T follicular helper cell (primary cell): ENCODE measurements around the gene ATP8A2.

Source experiments
- DNase-seq: peaks from one replicate; pipeline ENCODE4 v3.0.0-alpha.2; 2020; ENCODE audit warnings: low read depth

ATP8A2 gene

GRCh38 chr13:25882466-25883357, 510.9 kb downstream of the ATP8A2 start:
- DNase-seq, result no peak

- DNase-seq, result no peak
These were observed 513.6 kb downstream of the ATP8A2 start for GRCh38 chr13:25885418-25885817.

GRCh38 chr13:25886438-25887214, 514.9 kb downstream of the ATP8A2 start:
- no peak for DNase-seq

DNA sequence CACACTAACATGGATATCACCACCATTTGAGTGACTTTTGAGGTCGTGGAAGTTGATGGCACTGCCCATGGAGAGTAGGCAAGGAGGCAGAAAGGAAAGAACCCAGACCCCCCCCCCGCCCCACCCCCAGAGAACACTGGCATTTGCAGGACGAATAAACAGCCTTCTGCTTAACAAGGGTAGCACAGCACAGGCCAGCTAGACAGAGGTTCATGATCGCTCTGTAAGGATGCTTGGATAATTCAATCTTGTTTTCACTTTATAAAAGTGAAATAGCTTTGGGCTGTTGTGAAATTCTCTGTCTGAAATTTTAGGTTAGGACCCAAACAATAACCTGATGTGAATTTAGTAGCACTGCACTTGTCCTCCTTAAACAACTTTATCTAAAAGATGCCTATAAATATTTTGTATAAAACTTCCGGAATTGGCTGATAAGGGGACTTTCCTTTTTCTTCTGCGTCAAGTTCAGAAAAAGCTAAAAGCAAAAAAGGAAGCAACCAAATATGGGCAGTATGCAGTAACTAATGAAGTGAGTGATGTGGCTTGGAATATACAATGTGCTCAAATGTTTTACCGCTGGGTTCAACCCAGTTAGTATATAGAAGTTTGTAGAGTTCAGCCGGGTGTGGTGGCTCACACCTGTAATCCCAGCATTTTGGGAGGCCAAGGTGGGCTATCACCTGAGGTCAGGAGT, 516.3 kb downstream of the ATP8A2 start:
- no peak for DNase-seq

DNA sequence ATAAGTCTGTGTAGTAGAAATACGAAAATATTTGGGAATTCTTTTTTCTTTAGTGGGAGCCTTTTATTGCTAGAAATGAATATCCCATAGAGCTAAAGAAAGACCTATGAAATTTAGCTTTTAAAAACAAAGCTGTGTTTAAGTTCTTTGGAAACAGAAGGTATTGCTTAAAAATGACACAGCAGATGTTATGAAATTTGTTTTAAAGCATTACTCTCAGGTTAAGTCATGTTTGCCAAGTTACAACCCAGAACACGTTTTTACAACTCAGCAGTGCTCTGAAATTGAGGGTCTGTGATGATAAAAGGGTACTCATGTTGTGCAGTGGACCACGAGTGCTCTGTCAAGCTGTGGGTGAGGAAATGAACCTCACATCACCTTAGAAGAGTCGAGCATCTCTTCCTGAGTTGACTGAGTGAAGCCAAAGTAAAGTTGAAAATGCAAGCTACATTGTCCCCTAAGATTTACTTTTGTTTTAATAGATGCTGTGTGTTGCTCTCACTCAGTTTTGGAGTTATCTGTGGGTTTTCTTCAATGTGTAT, 519.0 kb downstream of the ATP8A2 start:
- no peak for DNase-seq

GRCh38 chr13:25898991-25899390, 527.2 kb downstream of the ATP8A2 start:
- no peak for DNase-seq

- DNase-seq, result no peak
These were observed 527.7 kb downstream of the ATP8A2 start for GRCh38 chr13:25899464-25899863.

- no peak for DNase-seq
These were observed 528.2 kb downstream of the ATP8A2 start for GRCh38 chr13:25899952-25900351.

DNA sequence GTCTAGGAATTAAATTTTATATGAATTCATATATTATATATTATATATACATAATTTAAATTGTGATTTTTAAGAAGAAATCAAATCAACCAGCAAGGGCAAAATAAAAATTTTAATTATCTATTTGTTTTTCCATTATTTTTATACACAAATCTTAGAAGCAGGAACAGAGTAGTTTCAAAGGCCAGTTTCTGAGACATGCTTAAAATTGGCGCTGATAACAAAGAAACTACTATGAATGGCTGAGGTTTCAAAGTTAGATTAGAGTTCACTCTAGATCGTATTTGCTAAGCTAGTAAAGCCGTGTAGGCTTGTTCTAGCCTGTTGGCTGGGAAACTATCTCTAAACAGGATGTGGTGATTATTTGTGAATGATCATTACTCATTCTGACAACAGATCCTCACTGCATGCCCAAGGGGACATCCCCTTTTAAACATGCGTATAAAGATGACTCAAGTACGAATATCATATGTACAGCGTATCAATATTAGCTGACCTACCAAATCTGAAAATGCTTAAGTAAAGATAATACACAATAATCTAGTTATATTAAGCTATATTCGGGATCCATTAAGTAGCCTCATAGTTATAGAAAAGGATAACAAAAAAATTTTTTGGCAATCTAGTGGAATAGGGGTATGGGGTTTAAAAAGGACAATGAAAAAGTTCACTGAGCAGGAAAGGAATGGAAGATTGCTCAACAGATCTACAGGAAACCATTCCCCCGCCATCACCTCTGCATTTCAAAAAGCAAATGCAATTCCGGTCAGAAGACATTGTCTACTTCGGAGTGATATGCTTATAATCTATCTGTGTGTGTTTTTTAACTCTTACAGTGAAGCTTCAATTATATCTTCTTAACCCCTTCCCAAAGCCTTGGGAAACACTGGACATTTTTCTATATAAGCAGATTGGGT, 529.9 kb downstream of the ATP8A2 start:
- DNase-seq, result peak; percentile 34

DNA sequence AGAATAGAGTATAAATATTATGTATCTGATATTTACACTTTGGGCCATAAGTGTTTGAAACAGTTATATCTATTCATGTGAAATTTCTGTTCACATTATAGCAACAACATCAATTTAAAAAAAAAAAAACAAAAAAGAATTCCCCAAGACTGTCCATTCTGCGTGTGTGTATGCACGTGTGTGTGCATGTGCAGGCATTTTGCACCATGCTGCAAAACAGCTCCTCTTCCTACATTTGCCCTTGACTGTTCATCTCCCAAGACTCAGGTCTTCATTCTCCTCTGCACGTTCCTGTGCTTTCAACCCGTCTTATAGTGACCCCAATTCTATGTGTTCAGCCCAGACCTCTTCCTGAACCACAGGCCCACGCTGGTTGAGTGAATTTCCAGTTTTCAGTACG, 530.7 kb downstream of the ATP8A2 start:
- no peak for DNase-seq

GRCh38 chr13:25902891-25903341, 531.1 kb downstream of the ATP8A2 start:
- no peak for DNase-seq

DNA sequence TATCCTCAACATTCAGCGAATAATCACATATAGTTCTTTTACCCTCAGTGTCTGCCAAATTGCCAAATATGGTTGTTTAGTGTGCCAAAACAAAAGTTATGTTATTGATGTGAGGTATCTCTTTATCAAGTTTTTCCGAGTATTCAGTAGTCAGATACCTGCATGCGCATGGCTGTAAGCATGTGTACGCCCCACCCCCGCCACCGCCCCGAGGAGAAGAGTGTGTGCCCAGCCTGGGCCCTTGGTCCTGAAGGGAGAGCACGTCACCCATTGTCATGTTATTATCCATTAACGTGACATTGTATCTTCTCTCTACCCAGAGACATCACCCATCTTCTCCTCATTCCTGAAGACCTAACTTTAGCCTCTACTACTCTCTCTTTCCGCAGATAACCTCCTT, 533.1 kb downstream of the ATP8A2 start:
- no peak for DNase-seq

DNA sequence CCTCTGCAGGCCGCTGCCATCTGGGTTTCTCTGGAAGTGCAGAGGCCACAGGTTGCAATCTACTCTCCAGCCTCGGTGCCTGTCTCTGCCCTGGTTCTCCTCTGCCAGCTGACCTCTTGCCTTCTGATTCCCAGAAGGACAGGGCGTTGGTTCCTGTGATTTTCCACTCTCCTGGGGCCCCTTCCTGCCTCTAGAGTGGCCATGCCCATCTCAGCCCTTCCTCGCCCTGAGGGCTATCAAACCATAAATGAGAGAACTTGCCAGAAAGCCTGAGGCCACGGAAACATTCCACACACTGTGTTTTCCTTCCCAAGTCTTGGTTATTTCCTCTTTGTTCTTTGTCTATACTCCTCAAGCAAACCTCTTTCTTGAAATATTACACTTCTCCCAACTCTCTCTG, 533.8 kb downstream of the ATP8A2 start:
- DNase-seq, result no peak

- DNase-seq, result no peak
These were observed 534.5 kb downstream of the ATP8A2 start for GRCh38 chr13:25906191-25906661.

DNA sequence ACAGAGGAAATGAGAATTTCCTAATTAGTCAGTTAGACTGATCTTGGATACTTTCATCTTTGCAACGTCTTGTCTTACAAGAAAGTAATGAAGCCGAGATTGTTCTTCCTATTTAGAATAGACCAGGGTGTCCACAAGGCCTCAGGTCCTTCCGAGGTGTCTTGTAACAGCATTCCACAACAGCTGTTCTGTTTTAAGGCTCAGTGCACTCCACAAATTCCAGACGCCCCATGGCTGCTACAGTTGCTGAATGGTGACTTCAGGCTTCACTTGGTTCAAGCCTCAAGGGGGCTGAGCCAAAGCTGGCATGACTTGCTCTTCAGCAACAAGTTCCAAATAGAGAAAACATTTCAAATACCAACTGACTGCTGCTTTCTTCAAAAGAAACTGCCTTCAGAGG, 536.6 kb downstream of the ATP8A2 start:
- DNase-seq, result no peak

- no peak for DNase-seq
These were observed 538.5 kb downstream of the ATP8A2 start for GRCh38 chr13:25910243-25910642.

DNA sequence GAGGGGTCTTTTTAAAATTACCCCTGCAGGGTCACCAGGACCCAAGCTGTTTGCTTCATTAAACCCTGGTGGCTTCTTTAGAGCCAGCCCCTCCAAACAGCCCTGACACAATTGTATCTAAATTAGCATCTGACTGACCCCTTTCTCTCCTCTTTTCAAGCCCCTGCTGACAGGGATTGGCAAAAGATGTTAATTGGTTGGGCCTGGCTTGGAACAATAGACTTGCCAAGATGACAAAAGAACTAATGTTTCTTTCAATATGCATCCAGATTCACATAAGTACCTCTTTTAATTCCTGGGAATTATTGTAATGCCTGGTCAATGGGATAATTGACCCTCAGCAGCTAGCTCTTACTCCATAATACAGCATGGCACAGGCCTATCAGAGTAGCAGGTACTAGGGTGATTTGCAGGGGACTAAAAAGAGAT, 539.2 kb downstream of the ATP8A2 start:
- DNase-seq, result no peak

DNA sequence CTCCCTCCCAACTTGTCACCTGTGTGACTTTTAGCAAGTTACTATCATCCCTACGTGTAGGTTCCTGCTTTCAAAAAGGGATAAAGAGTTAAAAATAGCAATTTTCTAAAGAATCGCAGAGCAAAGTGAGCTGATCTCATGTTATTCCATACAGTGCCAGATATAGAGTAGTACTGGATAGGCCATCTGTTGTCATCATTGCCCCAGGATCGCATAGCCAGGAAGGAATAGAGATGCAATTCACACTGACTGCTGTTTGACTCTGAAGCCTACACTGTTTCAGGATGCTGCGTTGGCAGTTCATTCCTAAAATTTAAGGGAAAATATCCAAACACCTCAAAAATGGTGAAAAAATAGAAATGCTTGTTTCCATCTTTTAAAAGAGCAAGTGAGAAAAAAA, 541.2 kb downstream of the ATP8A2 start:
- DNase-seq, result no peak

GRCh38 chr13:25915840-25916518, 544.2 kb downstream of the ATP8A2 start:
- DNase-seq, result no peak

- no peak for DNase-seq
These were observed 548.5 kb downstream of the ATP8A2 start for GRCh38 chr13:25920277-25920676.
